CMK (cell line): Measurements from ENCODE around the gene PDZD2.
"Not testable (repeated sequence)": the region's sequence is repeated elsewhere in the genome, so short reads cannot be mapped to it uniquely, and the experiment has no call there.

ENCODE experiments used
- DNase-seq: peaks from one replicate; pipeline ENCODE4 v3.0.0-alpha.2; 2010; ENCODE audit warnings: low read depth

The PDZD2 gene

DNA sequence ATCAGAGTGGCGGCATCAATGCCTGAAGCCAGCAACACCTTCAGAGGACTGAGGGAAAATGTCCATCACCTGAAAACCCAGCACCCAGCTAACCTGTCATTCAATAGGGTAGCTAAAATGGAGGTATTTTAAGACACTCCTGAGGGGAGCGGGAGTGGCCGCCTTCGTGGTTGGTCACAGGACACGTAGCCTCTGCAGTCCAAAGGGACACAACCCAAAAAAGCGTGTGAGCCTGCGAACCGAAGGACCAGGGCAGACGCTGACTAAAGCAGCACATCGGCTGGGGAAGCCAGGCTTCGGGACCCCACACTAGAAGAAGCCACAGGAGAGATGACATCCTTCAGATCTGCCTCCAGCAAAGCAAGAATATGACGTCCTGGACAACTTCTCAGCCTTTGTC lies 464.6 kb downstream of the PDZD2 start:
- no peak for DNase-seq

DNA sequence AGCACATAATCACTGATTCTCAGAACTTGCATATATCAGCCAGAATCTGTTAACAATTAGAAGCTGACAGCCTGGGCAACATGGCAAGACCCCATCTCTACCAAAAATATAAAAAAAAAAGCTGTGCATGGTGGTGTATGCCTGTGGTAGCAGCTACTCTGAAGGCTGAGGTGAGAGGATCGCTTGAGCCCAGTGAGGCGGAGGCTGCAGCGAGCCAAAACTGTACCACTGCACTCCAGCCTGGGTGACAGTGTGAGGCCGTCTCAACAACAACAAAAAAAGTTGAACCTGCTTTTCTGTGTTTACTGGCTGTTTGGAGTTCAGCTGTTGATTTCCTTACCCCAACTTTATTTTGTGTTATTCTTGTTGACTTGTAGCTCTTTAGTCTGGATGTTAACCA lies 468.4 kb downstream of the PDZD2 start:
- DNase-seq = no peak

DNA sequence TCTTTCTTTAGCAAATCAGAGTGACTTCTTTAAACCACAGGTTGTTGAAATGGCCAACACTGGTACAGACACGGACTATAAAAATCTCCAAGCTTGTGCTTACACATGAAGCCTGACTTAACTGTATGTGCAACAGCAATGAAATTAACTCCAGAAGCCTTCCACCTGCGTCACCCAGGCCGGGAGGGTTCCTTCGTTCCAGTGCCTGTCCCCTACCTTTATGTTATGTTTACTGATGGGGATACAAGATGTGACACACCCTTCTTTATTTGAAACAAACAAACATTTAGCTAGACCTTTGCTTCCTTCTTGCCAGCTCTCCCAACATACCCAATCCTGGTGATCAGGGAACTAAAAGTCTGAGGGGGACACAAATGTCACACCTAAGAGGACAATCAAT lies 469.2 kb downstream of the PDZD2 start:
- DNase-seq = no peak

DNA sequence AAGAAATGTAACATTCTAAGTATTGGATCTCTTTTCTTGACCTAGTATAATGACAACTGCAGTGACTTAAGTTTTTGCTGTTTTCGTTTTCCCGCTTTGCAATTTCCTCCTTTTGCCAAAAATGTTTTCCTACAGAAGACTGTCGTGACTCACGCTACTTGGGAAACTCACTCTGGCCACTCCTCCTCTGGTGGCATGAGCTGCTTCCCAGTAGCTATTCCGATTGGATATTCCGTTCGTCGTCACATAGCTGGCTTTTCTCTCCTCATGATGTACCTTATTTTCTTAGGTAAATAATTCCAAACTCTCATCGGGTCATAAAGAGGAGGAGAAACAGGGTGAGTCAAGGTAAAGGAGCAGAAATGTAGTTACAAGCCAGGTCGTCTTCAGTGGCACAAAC lies 470.3 kb downstream of the PDZD2 start:
- no peak for DNase-seq

DNA sequence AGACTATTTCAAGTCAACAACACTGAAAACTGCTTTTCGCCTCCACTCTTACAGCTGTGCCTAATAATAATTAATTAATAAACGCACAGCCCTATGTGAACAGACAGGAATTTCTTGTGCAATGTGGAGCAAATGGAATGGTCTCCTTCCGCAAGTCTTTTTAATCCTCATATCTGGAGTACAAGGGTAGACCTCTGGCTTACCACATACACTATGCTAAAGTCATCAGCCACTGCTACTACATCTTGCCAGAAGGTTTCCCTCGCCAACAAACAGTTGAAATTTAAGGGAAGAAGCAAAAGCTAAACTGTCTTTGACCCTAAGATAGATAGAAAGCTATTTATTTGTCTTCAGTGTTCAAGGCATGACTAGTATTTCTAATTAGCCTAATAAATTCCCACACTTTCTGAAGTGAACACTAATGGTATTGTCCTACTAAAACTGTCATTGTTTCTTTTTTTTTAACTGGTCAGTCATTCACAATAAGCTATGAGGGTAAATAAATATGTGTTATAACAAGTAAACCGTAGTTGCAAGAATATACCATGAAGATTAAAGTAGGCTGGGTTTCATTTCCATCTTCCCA lies 471.3 kb downstream of the PDZD2 start:
- DNase-seq = no peak

DNA sequence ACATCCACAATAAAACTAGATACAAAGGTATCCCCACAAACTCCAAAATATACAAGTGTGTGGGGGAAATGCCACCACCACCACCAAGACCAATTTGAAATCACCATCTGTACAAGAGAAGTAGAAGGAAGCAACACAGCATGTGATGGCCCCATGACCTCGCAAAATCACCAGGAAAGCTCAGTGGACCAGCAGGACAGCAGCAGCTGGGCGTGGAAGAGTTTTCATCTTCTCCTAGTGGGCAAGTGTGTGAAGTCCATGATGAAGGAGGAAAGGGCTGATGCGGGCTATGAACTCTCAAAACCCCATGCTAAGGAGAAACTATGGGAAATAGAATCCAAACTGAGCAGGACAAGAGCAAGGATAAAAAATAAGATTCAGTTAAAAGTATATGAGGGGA lies 477.1 kb downstream of the PDZD2 start:
- DNase-seq = no peak

DNA sequence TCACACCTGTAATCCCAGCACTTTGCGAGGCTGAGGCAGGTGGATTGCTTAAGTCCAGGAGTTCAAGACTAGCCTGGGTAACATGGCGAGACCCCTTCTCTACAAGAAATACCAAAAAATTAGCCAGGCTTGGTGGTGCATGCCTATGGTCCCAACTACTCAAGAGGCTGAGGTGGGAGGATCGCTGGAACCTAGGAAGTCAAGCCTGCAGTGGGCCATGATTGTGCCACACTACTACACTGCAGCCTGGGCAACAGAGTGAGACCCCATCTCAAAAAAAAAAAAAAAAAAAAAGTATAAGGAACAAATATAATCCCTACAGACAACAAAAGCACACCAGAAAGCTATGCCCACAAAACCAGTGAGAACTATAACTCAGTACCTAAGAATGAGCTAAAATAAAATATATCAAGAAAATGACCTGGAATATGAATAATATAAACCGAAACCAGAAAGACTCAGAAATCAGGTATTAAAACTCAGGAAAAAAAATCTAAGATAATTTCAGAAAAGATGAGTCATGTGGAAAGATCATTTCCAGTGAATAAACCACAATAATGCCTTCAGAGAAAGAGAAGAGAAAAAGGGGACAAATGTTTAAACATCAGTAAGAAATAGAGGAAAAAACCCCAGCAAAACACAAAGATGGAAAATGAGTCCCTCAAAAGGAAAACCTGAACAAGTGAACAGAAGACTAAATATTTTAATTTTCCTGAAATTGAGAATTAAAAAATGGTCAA lies 477.8 kb downstream of the PDZD2 start:
- DNase-seq = no peak

DNA sequence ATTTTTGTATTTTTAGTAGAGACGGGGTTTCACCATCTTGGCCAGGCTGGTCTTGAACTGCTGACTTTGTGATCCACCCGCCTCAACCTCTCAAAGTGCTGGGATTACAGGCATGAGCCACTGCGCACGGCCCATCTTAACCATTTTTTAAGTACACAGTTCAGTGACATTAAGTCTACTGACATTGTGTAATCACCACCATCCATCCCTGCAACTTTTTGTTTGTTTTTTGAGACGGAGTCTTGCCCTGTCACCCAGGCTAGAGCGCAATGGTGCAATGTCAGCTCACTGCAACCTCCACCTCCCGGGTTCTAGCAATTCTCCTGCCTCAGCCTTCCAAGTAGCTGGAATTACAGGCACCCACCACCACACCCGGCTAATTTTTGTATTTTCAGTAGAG lies 480.0 kb downstream of the PDZD2 start:
- not testable (repeated sequence) for DNase-seq

DNA sequence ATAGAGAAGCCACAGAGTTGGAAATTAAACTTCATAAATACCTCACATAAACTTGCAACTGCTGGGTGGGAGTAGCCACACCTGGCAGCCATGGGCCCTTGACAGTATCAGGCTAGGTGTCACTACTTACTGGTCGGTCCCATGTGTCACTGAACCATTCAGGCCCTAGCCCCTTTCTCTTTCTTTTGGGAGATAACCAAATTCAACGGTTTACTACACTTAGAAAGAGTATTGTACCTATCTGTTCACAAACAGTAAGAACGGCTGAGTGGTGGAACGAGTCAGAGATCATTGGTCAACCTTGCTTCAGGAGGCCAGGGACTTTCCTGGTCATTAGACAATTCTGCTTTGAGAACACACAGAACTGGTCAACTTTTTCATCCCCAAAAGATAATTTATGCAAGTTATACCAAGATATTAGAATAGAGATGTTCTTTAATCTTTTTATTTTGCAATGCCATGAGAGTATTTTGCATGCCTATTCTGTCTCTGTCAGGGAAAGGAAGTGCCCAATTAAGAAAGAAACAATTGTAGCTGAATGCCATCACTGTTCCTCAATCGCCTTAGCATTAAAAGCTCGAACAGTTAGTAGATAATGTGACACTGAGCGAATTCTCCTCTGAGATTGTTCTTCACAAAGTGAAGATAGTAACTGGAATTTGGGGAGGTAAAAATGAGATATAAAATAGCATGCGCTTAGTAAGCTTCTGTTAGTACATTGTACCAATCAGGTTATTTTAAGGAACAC lies 484.3 kb downstream of the PDZD2 start:
- DNase-seq = no peak

DNA sequence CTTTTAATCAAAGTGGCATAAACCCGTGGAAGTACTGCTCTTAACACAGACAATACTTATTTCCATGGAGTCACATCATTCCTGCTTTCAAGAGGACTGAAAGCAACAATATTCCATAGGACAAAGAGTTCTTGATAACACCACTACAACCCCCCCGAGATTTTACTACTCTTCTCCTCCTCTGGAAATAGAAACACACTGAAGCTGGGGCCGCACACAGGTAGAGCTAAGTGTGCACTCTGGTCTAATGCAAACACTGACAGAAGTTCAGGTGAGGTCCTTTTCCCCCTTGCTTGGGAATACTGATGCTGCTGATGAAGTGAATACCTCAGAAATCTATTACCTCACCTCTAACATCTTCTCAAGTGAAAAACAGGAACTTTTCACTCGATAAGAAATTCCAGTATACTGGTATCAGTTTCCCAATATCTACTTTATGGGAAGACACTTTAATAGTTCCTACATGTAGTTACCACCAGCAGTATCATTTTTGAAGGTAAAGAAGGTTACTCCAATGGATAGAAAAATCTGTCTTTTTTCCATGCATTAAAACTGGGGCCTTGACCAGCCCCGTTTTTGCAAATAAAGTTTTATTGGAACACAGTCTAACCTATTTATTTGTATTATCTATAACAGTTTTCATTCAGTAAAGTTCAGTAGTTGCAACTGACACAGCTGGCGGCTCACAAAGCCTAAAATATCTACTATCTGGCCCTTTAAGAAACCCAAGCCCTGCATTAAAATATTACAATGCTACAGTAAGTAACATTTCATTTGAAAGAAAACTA lies 485.2 kb downstream of the PDZD2 start:
- DNase-seq = no peak

DNA sequence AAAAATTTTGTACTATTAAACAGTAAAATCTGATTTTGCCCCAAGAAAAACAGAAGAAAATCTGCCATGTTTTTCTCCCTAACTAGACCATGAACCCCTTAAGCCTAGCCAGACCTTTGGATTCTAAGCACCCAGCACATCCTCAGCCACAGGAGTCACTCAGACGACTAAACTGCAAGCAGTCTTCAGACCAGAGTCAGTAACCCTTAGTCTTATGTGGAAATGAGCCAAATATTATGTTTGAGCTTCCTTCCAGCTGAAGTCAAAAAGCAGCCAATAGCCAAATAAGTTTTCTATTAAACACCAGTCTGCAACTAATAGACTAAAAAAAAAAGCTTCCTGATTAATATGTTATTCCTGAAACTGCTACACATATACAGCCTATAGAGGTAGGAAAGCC lies 487.8 kb downstream of the PDZD2 start:
- no peak for DNase-seq

DNA sequence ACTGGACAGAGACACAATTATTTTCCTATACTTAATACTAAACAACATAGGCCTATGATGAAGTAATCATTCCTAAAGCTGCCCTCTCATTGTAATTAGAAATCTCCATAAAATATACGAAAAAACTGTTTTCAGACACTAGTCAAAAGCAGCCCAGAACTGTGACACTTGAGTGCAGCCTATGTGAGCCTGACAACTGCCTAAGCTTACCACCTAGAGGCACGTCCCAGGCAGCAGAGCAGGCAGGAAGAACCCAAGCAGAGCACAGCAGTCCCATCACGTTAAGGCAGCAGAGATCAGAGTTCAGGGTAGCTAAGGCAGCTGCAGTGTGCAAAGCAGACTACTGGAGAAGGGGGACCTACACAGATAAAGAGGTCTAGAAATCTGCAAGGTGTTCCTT lies 488.8 kb downstream of the PDZD2 start:
- DNase-seq = no peak

DNA sequence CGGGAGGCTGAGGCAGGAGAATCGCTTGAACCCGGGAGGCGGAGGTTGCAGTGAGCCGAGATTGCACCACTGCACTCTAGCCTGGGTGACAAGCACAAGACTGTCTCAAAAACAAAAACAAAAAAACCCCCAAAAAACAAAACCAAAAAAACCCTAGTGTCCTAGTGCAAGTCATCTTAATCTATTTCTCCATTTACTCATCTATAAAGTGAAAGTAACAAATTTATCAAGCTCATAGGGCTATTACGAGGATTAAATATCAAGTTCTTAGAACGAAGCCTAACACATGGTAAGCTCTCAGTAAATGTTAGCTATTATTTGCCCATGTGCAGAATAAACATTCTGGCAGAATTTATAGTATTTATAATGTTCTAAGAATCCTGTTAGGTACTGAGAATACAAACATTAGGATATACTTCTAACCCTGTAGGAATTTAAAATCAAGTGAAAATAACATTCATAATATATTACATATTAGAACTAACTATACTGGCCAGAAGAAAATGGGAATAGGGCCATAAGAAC lies 490.2 kb downstream of the PDZD2 start:
- no peak for DNase-seq

DNA sequence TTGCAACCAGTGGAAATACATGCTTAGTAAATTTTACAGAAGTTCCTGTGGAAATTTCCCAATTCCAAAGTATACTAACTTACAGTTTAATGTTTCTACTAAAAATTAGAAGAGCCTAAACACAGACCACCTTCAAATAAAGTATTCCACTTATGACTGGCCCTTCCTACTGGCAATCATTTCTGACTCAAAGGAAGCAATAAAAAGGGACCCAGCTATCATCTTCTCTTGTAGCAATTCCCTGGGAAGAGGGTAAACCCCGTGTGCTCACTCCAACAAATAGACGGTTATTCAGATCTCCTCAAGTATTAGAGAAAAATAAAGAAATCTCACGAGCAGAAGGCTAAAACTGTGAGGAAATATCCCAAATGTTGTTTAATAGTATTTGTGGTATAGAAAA lies 491.9 kb downstream of the PDZD2 start:
- no peak for DNase-seq

DNA sequence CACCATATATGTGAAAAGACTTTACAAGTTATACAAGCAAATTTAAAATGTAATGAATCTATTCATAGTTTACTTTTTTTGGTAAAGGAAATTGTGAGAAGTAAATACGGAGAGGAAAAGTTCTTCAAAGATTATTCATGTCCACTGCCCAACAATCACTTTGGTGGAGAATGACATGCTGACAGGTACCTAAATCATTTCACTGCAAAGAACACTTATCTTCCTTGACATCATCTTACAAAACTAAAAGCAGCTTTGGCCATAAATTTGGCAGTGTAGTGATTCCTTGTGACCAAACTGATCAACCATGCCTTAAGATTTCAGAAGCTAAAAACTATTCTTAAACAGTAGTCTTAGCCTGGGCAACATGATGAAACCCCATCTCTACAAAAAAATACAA lies 492.7 kb downstream of the PDZD2 start:
- DNase-seq = no peak

DNA sequence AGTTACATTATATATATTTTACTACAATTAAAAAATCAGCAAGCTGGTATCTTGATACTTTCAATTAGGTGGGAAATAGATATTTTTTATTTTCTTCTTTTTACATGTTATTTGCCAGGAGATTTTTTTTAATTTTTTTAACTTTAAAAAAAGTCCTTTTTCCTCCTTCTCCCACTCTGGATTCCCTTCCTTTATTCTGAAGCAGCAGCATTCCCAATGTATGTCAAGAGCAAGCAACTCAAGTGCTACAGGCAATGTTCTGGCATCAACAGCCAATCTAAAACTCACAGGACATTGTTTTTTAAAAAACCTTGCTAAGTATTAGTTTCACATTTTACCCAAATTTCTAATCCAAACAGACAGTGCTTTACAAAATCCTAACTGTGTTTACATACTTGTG lies 493.8 kb downstream of the PDZD2 start:
- no peak for DNase-seq

DNA sequence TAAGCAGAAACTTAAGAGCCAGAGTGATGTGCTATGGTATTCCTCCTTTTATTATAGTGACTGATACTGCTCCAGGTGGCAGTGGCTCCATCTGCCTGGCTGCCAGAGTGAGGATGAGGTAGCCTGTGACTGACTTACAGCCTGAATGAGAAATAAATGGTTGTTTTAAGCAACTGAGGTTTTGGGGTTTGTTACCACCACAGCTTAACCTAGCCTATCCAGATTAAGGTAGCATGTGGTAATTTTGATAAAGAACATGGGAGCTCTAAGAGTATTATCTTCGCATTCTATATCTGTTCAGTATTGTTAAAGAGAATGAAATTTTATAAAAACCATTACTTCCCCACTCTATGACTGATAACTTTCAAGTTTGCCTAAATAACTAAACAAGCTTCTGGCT lies 496.2 kb downstream of the PDZD2 start:
- DNase-seq = no peak

DNA sequence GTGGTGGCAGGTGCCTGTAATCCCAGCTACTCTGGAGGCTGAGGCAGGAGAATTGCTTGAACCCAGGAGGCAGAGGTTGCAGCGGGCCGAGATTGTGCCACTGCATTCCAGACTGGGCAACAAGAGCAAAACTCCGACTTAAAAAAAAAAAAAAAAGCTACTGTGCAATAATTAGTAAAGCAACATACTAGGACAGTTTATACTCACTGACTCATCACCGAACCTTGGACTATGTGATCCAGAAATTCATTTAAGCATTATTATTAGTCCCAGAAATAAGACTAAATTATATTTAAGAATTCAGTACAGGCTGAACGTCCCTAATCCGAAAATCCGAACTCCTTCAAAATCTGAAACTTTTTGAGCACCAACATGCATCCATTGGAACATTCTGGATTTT lies 497.4 kb downstream of the PDZD2 start:
- no peak for DNase-seq

DNA sequence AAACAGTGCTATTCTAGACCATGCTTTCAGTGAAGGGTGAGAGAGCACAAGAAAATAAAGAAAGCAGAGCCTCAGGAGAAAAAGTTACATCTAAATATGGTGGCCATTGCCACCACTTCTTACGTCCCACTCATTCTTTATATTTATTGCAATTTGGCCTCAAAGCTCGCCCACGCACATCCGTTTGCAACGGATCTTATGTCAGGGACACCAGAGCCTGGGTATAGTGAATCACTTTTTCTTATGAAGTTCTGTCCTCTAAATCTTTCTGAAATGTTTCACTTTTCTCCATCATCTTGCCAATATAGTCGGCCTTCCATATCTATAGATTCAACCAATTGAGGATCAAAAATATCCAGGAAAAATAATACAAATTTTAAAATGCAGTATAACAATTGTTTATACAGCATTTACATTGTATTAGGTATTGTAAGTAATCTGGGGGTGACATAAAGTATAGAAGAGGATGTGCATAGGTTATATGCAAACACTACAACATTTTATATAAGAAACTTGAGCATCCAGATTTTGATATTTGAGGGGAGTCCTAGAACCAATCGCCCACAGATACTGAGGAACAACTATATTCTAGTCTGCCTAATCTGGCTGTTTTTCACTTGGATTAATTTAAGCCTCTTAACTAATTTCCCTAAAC lies 500.0 kb downstream of the PDZD2 start:
- no peak for DNase-seq

DNA sequence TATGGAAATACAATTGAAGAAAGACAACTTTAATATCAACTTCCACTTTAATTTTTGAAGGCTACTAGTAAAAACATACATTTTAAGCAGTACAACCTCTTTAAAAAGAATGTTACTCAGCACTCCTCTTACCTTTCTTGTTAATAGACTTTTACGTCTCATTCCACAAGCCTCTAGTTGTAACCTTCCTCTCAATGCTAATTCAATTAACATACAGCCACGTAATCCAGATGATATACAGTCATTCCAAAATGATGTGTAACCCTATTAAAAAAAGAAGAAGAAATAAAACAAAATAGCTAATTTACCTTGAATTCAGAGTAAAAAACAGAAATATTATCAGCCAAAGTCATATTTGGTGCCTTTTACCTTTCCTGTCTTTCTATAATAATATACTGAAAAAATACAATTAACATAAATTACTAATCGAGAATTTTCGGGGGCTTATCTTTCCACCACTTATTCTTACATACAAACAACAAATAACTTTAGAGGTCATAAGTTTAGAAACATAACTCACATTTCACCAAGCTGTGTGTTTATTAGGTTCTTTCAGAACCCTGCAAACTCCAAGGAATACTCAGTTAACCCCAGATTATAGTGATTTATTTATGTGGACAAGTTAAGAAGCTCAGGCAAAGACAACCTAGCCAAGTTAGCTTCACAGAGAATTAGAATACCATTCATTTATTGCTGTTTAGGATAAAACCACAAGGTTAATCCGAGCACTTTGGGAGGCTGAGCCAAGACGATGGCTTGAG lies 504.9 kb downstream of the PDZD2 start:
- no peak for DNase-seq
